NB4 (cell line): ENCODE measurements around the gene KCNQ1.

ENCODE experiments used
- MYC ChIP-seq: IDR thresholded peaks from 2 replicates; pipeline ENCODE4 v1.6.1; 2011; ENCODE audit warnings: low read depth, low read length
- POLR2A ChIP-seq: IDR thresholded peaks from 2 replicates; pipeline ENCODE4 v1.6.1; 2011; ENCODE audit warnings: mild to moderate bottlenecking; ENCODE audit not compliant: insufficient read length; ENCODE audit errors: extremely low read depth
- TF ChIP-seq, protein P1 (sequence below): IDR thresholded peaks from one replicate; pipeline ENCODE4 v1.5.1; 2012; ENCODE audit warnings: low read depth, low read length

DNA sequence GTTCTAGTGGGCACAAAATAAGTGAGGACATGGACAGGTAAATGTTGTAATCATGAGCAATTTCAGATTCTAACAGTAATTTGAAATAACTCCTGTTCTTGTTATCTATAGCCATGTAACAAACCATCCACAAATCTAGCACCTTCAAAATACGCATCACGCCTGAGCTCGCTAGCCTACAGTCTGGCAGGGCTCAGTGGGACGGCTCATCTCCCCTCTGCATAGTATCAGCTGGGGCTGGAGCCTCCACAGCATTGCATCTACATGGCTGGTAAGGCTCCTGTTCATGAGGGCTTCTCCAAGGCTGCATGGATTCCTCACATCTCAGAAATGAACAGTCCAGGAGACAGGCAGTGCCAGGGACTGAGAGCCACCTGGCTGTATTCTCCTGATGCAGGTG is 112.6 kb downstream of the KCNQ1 start:
- TF ChIP-seq, protein P1, sequence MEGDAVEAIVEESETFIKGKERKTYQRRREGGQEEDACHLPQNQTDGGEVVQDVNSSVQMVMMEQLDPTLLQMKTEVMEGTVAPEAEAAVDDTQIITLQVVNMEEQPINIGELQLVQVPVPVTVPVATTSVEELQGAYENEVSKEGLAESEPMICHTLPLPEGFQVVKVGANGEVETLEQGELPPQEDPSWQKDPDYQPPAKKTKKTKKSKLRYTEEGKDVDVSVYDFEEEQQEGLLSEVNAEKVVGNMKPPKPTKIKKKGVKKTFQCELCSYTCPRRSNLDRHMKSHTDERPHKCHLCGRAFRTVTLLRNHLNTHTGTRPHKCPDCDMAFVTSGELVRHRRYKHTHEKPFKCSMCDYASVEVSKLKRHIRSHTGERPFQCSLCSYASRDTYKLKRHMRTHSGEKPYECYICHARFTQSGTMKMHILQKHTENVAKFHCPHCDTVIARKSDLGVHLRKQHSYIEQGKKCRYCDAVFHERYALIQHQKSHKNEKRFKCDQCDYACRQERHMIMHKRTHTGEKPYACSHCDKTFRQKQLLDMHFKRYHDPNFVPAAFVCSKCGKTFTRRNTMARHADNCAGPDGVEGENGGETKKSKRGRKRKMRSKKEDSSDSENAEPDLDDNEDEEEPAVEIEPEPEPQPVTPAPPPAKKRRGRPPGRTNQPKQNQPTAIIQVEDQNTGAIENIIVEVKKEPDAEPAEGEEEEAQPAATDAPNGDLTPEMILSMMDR, result no peak
- TF ChIP-seq POLR2A, result no peak
- no peak for TF ChIP-seq MYC
